GM19025 (cell line): ENCODE measurements around the gene SLC22A12.

ENCODE experiments used
- ATAC-seq: cut with Tn5 transposase; IDR thresholded peaks from one replicate; pipeline ENCODE4 v1.9.1; 2021; ENCODE audit warnings: mild to moderate bottlenecking, low read depth, moderate library complexity; ENCODE audit not compliant: unreplicated experiment

Gene SLC22A12

GRCh38 chr11:64642871-64643255, 51.8 kb downstream of the SLC22A12 start:
- no peak for ATAC-seq

GRCh38 chr11:64643256-64643881, 52.3 kb downstream of the SLC22A12 start:
- ATAC-seq: no peak

GRCh38 chr11:64643920-64644646, 53.1 kb downstream of the SLC22A12 start:
- ATAC-seq: no peak

GRCh38 chr11:64644647-64645275, 53.7 kb downstream of the SLC22A12 start:
- ATAC-seq: no peak

DNA sequence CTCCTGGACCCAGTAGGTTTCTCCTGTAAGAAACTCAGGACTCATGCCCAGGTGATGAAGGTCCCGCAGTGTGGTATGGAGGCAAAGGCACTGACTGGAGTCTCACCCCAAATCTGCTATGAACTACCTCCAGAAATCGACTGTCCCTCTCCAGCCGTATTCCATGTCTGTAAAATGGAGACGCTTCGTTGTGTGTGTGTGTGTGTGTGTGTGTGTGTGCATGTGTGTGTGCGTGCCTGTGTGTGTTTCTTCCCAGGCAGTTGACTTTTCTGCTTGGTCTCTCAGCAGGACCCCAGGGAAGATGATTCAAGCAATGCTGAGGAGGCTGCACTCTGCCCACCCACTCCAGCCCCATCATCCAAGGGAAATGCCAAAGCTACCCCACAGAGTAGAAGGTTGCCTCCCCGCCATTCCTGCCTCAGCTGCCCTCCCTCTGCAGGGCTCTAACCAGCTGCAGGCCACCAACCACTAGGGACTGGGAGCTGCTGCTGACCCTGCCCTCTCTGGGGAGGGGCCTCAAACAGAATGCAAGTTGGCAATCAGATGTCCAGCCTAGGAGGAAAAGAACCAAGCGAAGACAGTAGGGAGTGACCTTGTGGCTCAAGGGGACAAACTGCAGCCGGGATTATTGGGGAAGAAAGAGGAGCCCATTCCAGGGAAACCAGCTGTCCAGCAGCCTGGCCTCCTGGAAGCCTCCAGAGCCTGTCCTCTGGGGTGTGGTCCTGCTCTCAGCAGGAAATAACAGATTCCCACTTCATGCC, 56.2 kb downstream of the SLC22A12 start:
- ATAC-seq: no peak

- ATAC-seq: no peak
Observed at GRCh38 chr11:64648551-64648950, 57.5 kb downstream of the SLC22A12 start.

GRCh38 chr11:64649291-64649697, 58.3 kb downstream of the SLC22A12 start:
- ATAC-seq: no peak

GRCh38 chr11:64650923-64651523, 60.0 kb downstream of the SLC22A12 start:
- ATAC-seq: no peak
